GM12892 (cell line): ENCODE measurements around the gene PDE4A.

Source experiments
- POLR2A ChIP-seq: IDR thresholded peaks from 2 replicates; pipeline ENCODE4 v1.6.1; 2011; ENCODE audit warnings: low read depth, low read length, control low read depth
- POLR2AphosphoS5 ChIP-seq: IDR thresholded peaks from 2 replicates; pipeline ENCODE4 v1.6.1; 2011; ENCODE audit warnings: low read depth, low read length, control low read depth
- TAF1 ChIP-seq: IDR thresholded peaks from 2 replicates; pipeline ENCODE4 v1.6.1; 2011; ENCODE audit warnings: low read depth, mild to moderate bottlenecking, control low read depth, low read length, borderline replicate concordance

DNA sequence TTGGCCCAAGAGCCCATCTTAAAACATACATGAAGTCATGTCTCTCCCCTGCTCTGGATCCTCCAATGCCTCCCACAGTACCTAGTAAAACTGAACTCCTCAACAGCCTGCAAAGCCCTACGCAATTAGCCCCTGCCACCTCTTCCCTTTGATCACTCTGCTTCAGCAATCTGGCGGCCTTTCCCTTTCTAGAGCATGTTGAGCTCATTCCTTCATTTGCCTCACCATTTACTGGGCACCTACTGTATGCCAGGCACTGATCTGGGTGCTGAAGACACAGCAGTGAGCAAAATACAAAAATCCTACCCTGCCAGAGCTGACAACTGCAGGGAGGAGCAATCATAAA, 79.9 kb downstream of the PDE4A start:
- TF ChIP-seq POLR2AphosphoS5 (no peak), POLR2A (no peak), TAF1 (no peak)
